Body of pancreas (tissue), 4 donors: ENCODE data around the gene SYNGR2.

Source experiments
- CTCF ChIP-seq, 7 experiments: fragments of 450-650 bp in 4 of 7; fragments of 200-600 bp in 3 of 7; sonication (generic) in 3 of 7; IDR thresholded peaks; one replicate each; pipeline ENCODE4 v1.5.1; 2016 to 2019; ENCODE audit warnings: antibody characterized with exemption in 7 of 7
- POLR2A ChIP-seq, 3 donors: fragments of 450-650 bp; IDR thresholded peaks; one replicate each; pipeline ENCODE4 v1.6.1; 2016; ENCODE audit warnings: antibody characterized with exemption in 3 of 3, mild to moderate bottlenecking in 2 of 3

GRCh38 chr17:78168242-78168902 lies at the start of gene SYNGR2:
- peak in 1 of 7 experiments; percentile 18 for TF ChIP-seq CTCF (IDR thresholded peaks at IDR 0.05)
- TF ChIP-seq POLR2A (IDR thresholded peaks at IDR 0.05), result peak; percentile 47 to 90 (median 72)
